ENCODE results near the gene GABRD. TPM values are rescaled to one million over a fixed set of nuclear protein-coding genes. Genes with fewer than 3 reads are reported as not detected.

The GABRD gene
- total and polyA plus RNA-seq, 10 of the 15 experiments (the other 5 are each of a cell fraction or from before 2014, with no cell fraction given), result not detected

DNA sequence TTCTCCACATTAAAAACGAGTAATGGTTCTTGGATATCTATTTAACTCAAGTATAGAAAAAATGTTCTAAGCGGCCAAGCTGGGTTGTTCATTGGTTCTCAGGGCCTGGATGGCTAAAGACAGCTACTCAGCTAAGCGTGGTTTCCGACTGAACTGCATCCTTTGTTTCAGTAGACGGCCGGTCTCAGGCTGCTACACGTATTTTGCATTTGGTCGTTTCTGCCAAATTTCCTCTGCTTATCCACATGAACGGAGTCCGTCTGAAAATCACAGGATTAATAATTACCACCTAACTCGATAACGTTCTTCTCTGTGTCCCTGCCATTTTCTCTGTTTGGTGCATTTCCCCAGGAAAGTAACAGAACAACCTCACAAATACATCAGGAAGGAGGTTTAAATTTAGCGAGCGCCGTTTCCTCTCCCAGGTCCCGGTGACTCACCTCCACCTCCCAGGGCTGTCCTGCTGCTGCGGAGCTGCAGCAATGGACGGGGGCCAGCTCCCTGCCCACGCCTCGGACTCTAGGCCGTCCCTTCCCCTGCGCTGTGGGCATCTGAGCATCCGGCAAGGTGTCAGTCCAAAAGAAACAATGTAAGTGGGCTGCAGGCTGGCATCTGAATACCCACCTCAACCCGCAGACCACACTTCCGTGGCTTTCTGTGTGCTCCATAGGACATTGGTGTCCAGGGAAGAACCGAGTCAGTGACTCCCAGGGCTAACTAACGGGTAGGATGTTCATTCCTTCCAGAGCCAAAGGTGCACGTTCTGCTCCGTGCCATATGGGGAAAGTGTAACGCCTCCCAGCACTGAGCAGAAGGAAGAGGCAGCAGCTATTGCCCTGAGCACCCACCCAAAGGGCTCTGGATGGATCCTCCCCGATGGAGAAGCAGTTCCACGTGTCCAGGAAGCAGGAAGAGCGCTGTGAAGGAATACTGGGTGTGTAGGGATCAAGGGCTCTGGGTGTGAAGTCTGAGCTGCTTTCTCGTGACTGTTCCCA lies 4.1 kb upstream of the GABRD start (continued):
- TF ChIP-seq CBFB (IDR thresholded peaks at IDR 0.05; ENCODE audit: low read depth), result no peak
- TF ChIP-seq, protein P1, sequence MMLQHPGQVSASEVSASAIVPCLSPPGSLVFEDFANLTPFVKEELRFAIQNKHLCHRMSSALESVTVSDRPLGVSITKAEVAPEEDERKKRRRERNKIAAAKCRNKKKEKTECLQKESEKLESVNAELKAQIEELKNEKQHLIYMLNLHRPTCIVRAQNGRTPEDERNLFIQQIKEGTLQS (IDR thresholded peaks at IDR 0.05; ENCODE audit: borderline replicate concordance, extremely low read depth, low read depth, low read length), result no peak

DNA sequence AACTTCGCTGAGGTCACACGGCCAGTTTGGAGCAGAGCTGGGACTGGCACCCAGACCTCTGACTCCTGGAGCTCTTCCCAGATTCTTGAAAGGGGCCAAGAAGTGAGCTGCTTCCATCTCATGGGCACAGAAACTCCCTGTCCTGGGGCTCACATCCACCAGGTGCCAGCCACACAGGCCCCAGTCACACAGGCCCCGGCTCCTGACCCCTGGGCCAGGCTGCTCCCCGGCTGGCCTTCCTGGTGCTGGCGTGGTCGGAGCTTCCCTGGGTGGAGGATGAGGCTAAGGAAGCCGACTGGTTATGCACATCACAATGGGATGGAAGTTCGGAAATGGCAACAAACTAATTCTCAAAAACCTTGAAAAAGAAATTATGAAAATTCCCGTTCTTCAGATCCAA lies 3.0 kb upstream of the GABRD start:
- Histone ChIP-seq H3K4me2 (ENCODE audit: control insufficient read depth, insufficient read depth) (no peak overlapping the region), H3K27ac (ENCODE audit: control insufficient read depth, insufficient read depth) (no peak overlapping the region), H3K27me3 (replicated peaks in 1 of 2; ENCODE audit: control insufficient read depth in 2 of 2, insufficient read depth in 2 of 2, low read length in 1 of 2) (peaks cover 3 to 5% of the 10 kb centered on the region in 2 experiments; a peak in 2 of 4 replicates), H4K20me1 (ENCODE audit: control insufficient read depth, insufficient read depth) (no peaks in the 10 kb centered on the region), H3K36me3 (ENCODE audit: control insufficient read depth in 2 of 2, insufficient read depth in 2 of 2, low read length in 1 of 2) (no peaks in the 10 kb centered on the region), H3K79me2 (ENCODE audit: control insufficient read depth, insufficient read depth, low read length) (no peaks in the 10 kb centered on the region), H3K4me1 (ENCODE audit: control insufficient read depth, insufficient read depth, low read length) (no peaks in the 10 kb centered on the region), H3K9me3 (replicated peaks; ENCODE audit: control insufficient read depth, insufficient read depth, low read length) (no peaks in the 10 kb centered on the region), H3K9ac (ENCODE audit: control insufficient read depth, insufficient read depth, low read length) (no peak overlapping the region), H2AFZ (ENCODE audit: control insufficient read depth, low read depth, low read length) (no peak overlapping the region), H3K4me3 (no peak overlapping the region)
- ChIA-PET SMC1A (ENCODE audit: uncharacterized antibody, unreplicated experiment) (no interaction called here), CTCF (interaction anchor here (0.6 kb wide), 1 partner anchor 15 kb away, joined by 3 read pairs; no protein-coding TSS in a partner anchor), RAD21 (ENCODE audit: unreplicated experiment) (no interaction called here), POLR2A (no interaction called here)
- in situ Hi-C loops (cut with MboI), result no loop called here
- WGBS (ENCODE audit: insufficient coverage, insufficient replicate concordance, low lambda C conversion rate, missing lambda C conversion rate), result 13% methylated on average over 9 of the region's 9 CpGs
- FAIRE-seq, result no peak
- no peak for DNase-seq (ENCODE audit: low read depth, low spot score)
- intact Hi-C loops (cut with micrococcal nuclease; ENCODE audit: unreplicated experiment), result no loop called here
- ATAC-seq, result no peak
- TF ChIP-seq IKZF1 (conservative IDR thresholded peaks at IDR 0.05) (no peak), POLR2AphosphoS2 (IDR thresholded peaks at IDR 0.05; ENCODE audit: low read depth, low read length) (no peak), LARP7 (IDR thresholded peaks at IDR 0.05) (no peak), TCF3 (IDR thresholded peaks at IDR 0.05; ENCODE audit: borderline replicate concordance, insufficient read depth, low read depth, low read length) (no peak), ASH2L (IDR thresholded peaks at IDR 0.05; ENCODE audit: borderline replicate concordance, low read depth) (no peak), RAD21 (IDR thresholded peaks at IDR 0.05; ENCODE audit: insufficient read depth, low read depth, low read length) (no peak), EP300 (IDR thresholded peaks at IDR 0.05; ENCODE audit: borderline replicate concordance in 1 of 2, control insufficient read depth in 1 of 2, low read depth in 2 of 2, low read length in 2 of 2) (no peak), MTA3 (IDR thresholded peaks at IDR 0.05; ENCODE audit: borderline replicate concordance, low read length) (no peak)
- TF ChIP-seq, protein P2, sequence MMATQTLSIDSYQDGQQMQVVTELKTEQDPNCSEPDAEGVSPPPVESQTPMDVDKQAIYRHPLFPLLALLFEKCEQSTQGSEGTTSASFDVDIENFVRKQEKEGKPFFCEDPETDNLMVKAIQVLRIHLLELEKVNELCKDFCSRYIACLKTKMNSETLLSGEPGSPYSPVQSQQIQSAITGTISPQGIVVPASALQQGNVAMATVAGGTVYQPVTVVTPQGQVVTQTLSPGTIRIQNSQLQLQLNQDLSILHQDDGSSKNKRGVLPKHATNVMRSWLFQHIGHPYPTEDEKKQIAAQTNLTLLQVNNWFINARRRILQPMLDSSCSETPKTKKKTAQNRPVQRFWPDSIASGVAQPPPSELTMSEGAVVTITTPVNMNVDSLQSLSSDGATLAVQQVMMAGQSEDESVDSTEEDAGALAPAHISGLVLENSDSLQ (IDR thresholded peaks at IDR 0.05), result no peak
- TF ChIP-seq, protein P3, sequence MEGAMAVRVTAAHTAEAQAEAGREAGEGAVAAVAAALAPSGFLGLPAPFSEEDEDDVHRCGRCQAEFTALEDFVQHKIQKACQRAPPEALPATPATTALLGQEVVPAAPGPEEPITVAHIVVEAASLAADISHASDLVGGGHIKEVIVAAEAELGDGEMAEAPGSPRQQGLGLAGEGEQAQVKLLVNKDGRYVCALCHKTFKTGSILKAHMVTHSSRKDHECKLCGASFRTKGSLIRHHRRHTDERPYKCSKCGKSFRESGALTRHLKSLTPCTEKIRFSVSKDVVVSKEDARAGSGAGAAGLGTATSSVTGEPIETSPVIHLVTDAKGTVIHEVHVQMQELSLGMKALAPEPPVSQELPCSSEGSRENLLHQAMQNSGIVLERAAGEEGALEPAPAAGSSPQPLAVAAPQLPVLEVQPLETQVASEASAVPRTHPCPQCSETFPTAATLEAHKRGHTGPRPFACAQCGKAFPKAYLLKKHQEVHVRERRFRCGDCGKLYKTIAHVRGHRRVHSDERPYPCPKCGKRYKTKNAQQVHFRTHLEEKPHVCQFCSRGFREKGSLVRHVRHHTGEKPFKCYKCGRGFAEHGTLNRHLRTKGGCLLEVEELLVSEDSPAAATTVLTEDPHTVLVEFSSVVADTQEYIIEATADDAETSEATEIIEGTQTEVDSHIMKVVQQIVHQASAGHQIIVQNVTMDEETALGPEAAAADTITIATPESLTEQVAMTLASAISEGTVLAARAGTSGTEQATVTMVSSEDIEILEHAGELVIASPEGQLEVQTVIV (IDR thresholded peaks at IDR 0.05; ENCODE audit: borderline replicate concordance, partially characterized antibody), result no peak
- BruUV-seq (replicated peaks), result no TSS peak

Measured in GM12878 (cell line).